PC-9 (cell line): ENCODE measurements around the gene FARP1. TPM values are rescaled to one million over a fixed set of nuclear protein-coding genes. Genes with fewer than 3 reads are reported as not detected.
"Not testable (repeated sequence)": the region's sequence is repeated elsewhere in the genome, so short reads cannot be mapped to it uniquely, and the experiment has no call there.

Experiments
- BruUV-seq: library from RNA; stranded (reverse); fragments of 400-500 nt; replicated peaks from 2 replicates; lab custom pipeline; 2021; lab: Mats Ljungman, UMichigan
- CTCF ChIA-PET: fragments of 300-600 bp; sonication (Branson Sonifier 250); formaldehyde crosslinking; loops from one replicate; lab custom pipeline; 2022; ENCODE audit warnings: antibody characterized with exemption; lab: Charles Lee
- POLR2A ChIA-PET: fragments of 300-600 bp; sonication (Branson Sonifier 250); formaldehyde crosslinking; loops from one replicate; lab custom pipeline; 2022; ENCODE audit warnings: antibody characterized with exemption; ENCODE audit not compliant: unreplicated experiment; lab: Charles Lee
- DNase-seq, 2 experiments: peaks; one replicate each; pipeline versions ENCODE4 v3.0.0 to v3.0.0-alpha.2; 2015 to 2022; ENCODE audit warnings: mixed read lengths in 1 of 2
- H2AFZ ChIP-seq: fragments of 200-600 bp; sonication (generic); 2 replicates; pipeline ENCODE4 v1.8.1; 2017; ENCODE audit warnings: antibody characterized with exemption
- H3F3A ChIP-seq: fragments of 200-600 bp; sonication (generic); 2 replicates; pipeline ENCODE4 v1.8.1; 2017; ENCODE audit warnings: antibody characterized with exemption, mild to moderate bottlenecking, low read depth; ENCODE audit not compliant: insufficient read depth
- H3K27ac ChIP-seq: fragments of 200-600 bp; sonication (generic); 2 replicates; pipeline ENCODE4 v1.6.1; 2016; ENCODE audit warnings: mixed run types
- H3K27me3 ChIP-seq: fragments of 200-600 bp; sonication (generic); 2 replicates; pipeline ENCODE4 v1.6.1; 2016; ENCODE audit warnings: low read depth, mixed run types; ENCODE audit not compliant: insufficient read depth
- H3K36me3 ChIP-seq: fragments of 200-600 bp; sonication (generic); 2 replicates; pipeline ENCODE4 v1.6.1; 2016; ENCODE audit warnings: low read depth, mixed run types
- H3K4me1 ChIP-seq: fragments of 200-600 bp; sonication (generic); replicated peaks from 2 replicates; pipeline ENCODE4 v1.6.1; 2016; ENCODE audit warnings: mixed run types; ENCODE audit not compliant: insufficient read depth
- H3K4me2 ChIP-seq: fragments of 200-600 bp; sonication (generic); 2 replicates; pipeline ENCODE4 v1.6.1; 2017; ENCODE audit warnings: mixed run types
- H3K4me3 ChIP-seq: fragments of 200-600 bp; sonication (generic); 2 replicates; pipeline ENCODE4 v1.6.1; 2016; ENCODE audit warnings: mixed run types
- H3K79me2 ChIP-seq: fragments of 200-600 bp; sonication (generic); 2 replicates; pipeline ENCODE4 v1.6.1; 2017; ENCODE audit warnings: low read depth, mixed run types
- H3K9me2 ChIP-seq: fragments of 200-600 bp; sonication (generic); 2 replicates; pipeline ENCODE4 v1.8.1; 2017; ENCODE audit warnings: mild to moderate bottlenecking; ENCODE audit not compliant: insufficient read depth
- H3K9me3 ChIP-seq: fragments of 200-600 bp; sonication (generic); 2 replicates; pipeline ENCODE4 v1.8.1; 2016; ENCODE audit warnings: low read depth; ENCODE audit not compliant: insufficient read depth
- H4K20me1 ChIP-seq: fragments of 200-600 bp; sonication (generic); 2 replicates; pipeline ENCODE4 v1.8.1; 2017; ENCODE audit not compliant: insufficient read depth
- EZH2 ChIP-seq: fragments of 200-600 bp; sonication (generic); IDR thresholded peaks from 2 replicates; pipeline ENCODE4 v1.8.0; 2017; ENCODE audit warnings: antibody characterized with exemption, low read depth
- intact Hi-C: fragments of 100-400 bp; cut with micrococcal nuclease; formaldehyde crosslinking; loops from one replicate; pipeline ENCODE4 v1.10.0; 2022; ENCODE audit not compliant: unreplicated experiment
- total RNA-seq: library from RNA; stranded (reverse); gene quantifications from 2 replicates; pipeline ENCODE4 v1.2.3, GENCODE V29; 2021
- TF ChIP-seq, protein P1 (sequence below): fragments of 200-600 bp; sonication (generic); conservative IDR thresholded peaks from 2 replicates; pipeline ENCODE4 v1.6.1; 2017; ENCODE audit warnings: mixed run types, antibody characterized with exemption, mild to moderate bottlenecking, moderate library complexity

Gene FARP1
- total RNA-seq, 1 experiment from 2014 or later, result 62.1 TPM

DNA sequence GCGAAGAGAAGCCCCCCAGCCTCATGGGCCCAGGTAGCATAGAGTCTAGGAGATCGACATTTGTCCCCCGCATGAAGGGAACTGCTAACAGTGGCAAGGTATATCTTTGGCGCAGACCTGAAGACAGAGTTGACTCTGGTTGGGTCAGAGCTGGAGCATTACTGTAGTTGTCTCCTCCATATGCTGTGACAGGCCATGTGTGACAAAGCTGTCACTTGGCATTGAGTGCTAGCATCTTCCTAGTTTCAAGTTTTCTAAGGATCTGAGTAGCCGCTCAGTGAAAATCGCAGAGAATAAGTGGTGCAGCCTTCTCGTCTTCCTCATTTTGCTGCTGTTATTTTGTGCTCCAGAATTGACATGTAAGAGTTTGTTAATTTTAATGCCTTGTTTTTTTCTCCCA, 223.5 kb downstream of the FARP1 start:
- H2AFZ ChIP-seq, result no peak overlapping the region
- no peaks in the 10 kb centered on the region for H3K9me3 ChIP-seq
- no TSS peak for BruUV-seq
- no peak overlapping the region for H3K4me3 ChIP-seq
- POLR2A ChIA-PET, result no interaction called here
- no peaks in the 10 kb centered on the region for H4K20me1 ChIP-seq
- no peaks in the 10 kb centered on the region for H3K9me2 ChIP-seq
- no peaks in the 10 kb centered on the region for H3K36me3 ChIP-seq
- no peak overlapping the region for H3K4me2 ChIP-seq
- no peaks in the 10 kb centered on the region for H3K27me3 ChIP-seq
- H3K79me2 ChIP-seq, result no peaks in the 10 kb centered on the region
- CTCF ChIA-PET, result no interaction called here
- no peaks in the 10 kb centered on the region for H3K4me1 ChIP-seq
- TF ChIP-seq, protein P1, sequence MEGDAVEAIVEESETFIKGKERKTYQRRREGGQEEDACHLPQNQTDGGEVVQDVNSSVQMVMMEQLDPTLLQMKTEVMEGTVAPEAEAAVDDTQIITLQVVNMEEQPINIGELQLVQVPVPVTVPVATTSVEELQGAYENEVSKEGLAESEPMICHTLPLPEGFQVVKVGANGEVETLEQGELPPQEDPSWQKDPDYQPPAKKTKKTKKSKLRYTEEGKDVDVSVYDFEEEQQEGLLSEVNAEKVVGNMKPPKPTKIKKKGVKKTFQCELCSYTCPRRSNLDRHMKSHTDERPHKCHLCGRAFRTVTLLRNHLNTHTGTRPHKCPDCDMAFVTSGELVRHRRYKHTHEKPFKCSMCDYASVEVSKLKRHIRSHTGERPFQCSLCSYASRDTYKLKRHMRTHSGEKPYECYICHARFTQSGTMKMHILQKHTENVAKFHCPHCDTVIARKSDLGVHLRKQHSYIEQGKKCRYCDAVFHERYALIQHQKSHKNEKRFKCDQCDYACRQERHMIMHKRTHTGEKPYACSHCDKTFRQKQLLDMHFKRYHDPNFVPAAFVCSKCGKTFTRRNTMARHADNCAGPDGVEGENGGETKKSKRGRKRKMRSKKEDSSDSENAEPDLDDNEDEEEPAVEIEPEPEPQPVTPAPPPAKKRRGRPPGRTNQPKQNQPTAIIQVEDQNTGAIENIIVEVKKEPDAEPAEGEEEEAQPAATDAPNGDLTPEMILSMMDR, result no peak
- no peak for TF ChIP-seq EZH2
- H3F3A ChIP-seq, result no peaks in the 10 kb centered on the region
- no peak for DNase-seq
- H3K27ac ChIP-seq, result no peak overlapping the region
- intact Hi-C loops, result no loop called here

DNA sequence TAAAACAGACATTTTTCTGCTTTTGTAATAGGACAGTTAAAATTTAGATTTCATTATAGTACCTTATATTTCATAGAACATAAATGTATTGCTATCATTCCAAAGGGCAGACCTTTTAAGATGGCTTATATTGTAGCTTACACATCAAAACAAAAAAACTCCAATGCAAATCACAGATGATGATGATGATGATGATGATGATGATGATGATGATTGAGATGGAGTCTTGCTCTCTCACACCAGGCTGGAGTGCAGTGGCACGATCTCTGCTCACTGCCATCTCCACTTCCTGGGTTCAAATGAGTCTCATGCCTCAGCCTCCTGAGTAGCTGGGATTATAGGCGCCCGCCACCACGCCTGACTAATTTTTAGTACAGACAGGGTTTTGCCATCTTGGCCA, 224.1 kb downstream of the FARP1 start:
- Histone ChIP-seq H3K79me2 (no peaks in the 10 kb centered on the region), H3F3A (no peaks in the 10 kb centered on the region), H3K36me3 (no peaks in the 10 kb centered on the region), H3K4me2 (no peak overlapping the region), H2AFZ (no peak overlapping the region), H3K27me3 (no peaks in the 10 kb centered on the region), H3K4me3 (no peak overlapping the region), H3K9me3 (no peaks in the 10 kb centered on the region), H3K9me2 (no peaks in the 10 kb centered on the region), H3K4me1 (no peaks in the 10 kb centered on the region), H4K20me1 (no peaks in the 10 kb centered on the region), H3K27ac (no peak overlapping the region)
- DNase-seq, result peak in 1 of 2 experiments; percentile 15
- POLR2A ChIA-PET, result no interaction called here
- intact Hi-C loops, result no loop called here
- no TSS peak for BruUV-seq
- CTCF ChIA-PET, result no interaction called here
- no peak for TF ChIP-seq EZH2

DNA sequence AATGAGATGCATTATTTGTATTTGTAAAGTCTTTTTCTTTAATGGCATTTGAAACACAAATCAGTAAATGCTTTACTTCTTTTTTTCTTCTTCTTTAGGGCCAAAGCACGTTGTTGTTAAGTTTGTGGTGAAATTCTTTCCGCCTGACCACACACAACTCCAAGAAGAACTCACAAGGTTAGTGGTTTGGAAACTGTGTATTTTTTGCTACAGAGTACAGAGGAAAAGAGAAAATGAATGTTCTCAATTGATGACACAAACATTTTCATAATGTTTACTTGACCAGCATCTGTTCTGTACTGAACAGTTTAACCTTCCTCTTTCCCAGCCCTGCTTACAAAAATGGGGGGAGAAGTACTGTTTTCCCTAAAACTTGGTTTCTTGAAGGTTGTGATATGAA, 225.1 kb downstream of the FARP1 start:
- TF ChIP-seq, protein P1, result no peak
- TF ChIP-seq EZH2, result no peak
- DNase-seq, result peak in 1 of 2 experiments; percentile 24
- no peaks in the 10 kb centered on the region for H3F3A ChIP-seq
- ChIA-PET POLR2A (no interaction called here), CTCF (no interaction called here)
- intact Hi-C loops, result no loop called here
- no peaks in the 10 kb centered on the region for H3K4me1 ChIP-seq
- no peaks in the 10 kb centered on the region for H3K36me3 ChIP-seq
- no peak overlapping the region for H3K4me2 ChIP-seq
- no peaks in the 10 kb centered on the region for H3K27me3 ChIP-seq
- H3K4me3 ChIP-seq, result no peak overlapping the region
- H2AFZ ChIP-seq, result no peak overlapping the region
- H3K79me2 ChIP-seq, result no peaks in the 10 kb centered on the region
- no peak overlapping the region for H3K27ac ChIP-seq
- H3K9me2 ChIP-seq, result no peaks in the 10 kb centered on the region
- no peaks in the 10 kb centered on the region for H4K20me1 ChIP-seq
- no peaks in the 10 kb centered on the region for H3K9me3 ChIP-seq
- BruUV-seq, result no TSS peak

DNA sequence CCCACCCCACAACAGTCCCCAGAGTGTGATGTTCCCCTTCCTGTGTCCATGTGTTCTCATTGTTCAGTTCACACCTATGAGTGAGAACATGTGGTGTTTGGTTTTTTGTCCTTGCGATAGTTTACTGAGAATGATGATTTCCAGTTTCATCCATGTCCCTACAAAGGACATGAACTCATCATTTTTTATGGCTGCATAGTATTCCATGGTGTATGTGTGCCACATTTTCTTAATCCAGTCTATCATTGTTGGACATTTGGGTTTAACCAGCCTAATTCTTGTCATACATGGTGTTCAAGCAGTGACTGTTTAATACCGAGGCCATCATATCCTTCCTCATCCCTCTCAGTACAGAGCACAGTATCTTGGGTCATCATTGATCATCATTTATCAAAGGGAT, 226.6 kb downstream of the FARP1 start:
- H4K20me1 ChIP-seq, H3K27me3 ChIP-seq, intact Hi-C loops, H3F3A ChIP-seq, BruUV-seq, H3K27ac ChIP-seq, CTCF ChIA-PET, H2AFZ ChIP-seq, H3K9me3 ChIP-seq, H3K9me2 ChIP-seq, H3K36me3 ChIP-seq, H3K4me3 ChIP-seq, H3K79me2 ChIP-seq, H3K4me2 ChIP-seq, DNase-seq, H3K4me1 ChIP-seq: not testable (repeated sequence)
- POLR2A ChIA-PET, result interaction anchor here (0.6 kb wide), 1 partner anchor 570 kb away, joined by 9 read pairs; no protein-coding TSS in a partner anchor
